WTC11 (cell line): Measurements from ENCODE around the gene GALNTL6. TPM values are rescaled to one million over a fixed set of nuclear protein-coding genes. Genes with fewer than 3 reads are reported as not detected.

Experiments
- ATAC-seq: fragments of 200-7000 bp; cut with Tn5 transposase; 2 replicates; pipeline ENCODE4 v1.10.0; 2021; ENCODE audit warnings: mild to moderate bottlenecking, moderate library complexity
- CTCF ChIA-PET: fragments of 300-600 bp; sonication (Branson Sonifier 250); formaldehyde crosslinking; loops from one replicate; lab custom pipeline; 2021; ENCODE audit warnings: antibody characterized with exemption; lab: Charles Lee
- POLR2A ChIA-PET: fragments of 350-600 bp; sonication (Branson Sonifier 250); formaldehyde crosslinking; loops from one replicate; lab custom pipeline; 2021; ENCODE audit warnings: antibody characterized with exemption; lab: Charles Lee
- DNase-seq: peaks from one replicate; pipeline ENCODE4 v3.0.0; 2021; ENCODE audit warnings: low spot score
- H3K27ac Mint-ChIP-seq: 2 replicates; pipeline ENCODE4 v1.8.0; 2021; ENCODE audit warnings: mixed read lengths
- H3K27me3 Mint-ChIP-seq: 2 replicates; pipeline ENCODE4 v1.8.0; 2021; ENCODE audit warnings: low read depth, mild to moderate bottlenecking, moderate library complexity, mixed read lengths
- H3K36me3 Mint-ChIP-seq: 2 replicates; pipeline ENCODE4 v1.8.0; 2021; ENCODE audit warnings: mixed read lengths
- H3K4me1 Mint-ChIP-seq: 2 replicates; pipeline ENCODE4 v1.8.0; 2022; ENCODE audit warnings: mixed read lengths
- H3K4me3 Mint-ChIP-seq: 2 replicates; pipeline ENCODE4 v1.8.0; 2021; ENCODE audit warnings: mild to moderate bottlenecking, moderate library complexity, mixed read lengths
- H3K9me3 Mint-ChIP-seq: 2 replicates; pipeline ENCODE4 v1.8.0; 2021; ENCODE audit warnings: mixed read lengths
- ATF2 ChIP-seq: sonication (generic); formaldehyde crosslinking; IDR thresholded peaks from 2 replicates; pipeline ENCODE4 v1.8.1; 2022; ENCODE audit warnings: low read depth, missing genetic modification reagents, borderline replicate concordance
- CDX4 ChIP-seq: fragments of 250-450 bp; sonication (Bioruptor Pico); IDR thresholded peaks from 2 replicates; pipeline ENCODE4 v1.9.0; 2021; ENCODE audit warnings: moderate library complexity, mild to moderate bottlenecking, inconsistent platforms, borderline replicate concordance
- CTCF ChIP-seq: fragments of 200-600 bp; IDR thresholded peaks from 2 replicates; pipeline ENCODE4 v1.8.0; 2022; ENCODE audit warnings: antibody characterized with exemption
- E2F5 ChIP-seq: sonication (generic); formaldehyde crosslinking; IDR thresholded peaks from 2 replicates; pipeline ENCODE4 v1.8.1; 2022; ENCODE audit warnings: mild to moderate bottlenecking, moderate library complexity, missing genetic modification reagents
- FOXP4 ChIP-seq: sonication (generic); formaldehyde crosslinking; IDR thresholded peaks from 2 replicates; pipeline ENCODE4 v1.8.0; 2022; ENCODE audit warnings: mild to moderate bottlenecking, missing genetic modification reagents
- GRHL2 ChIP-seq: fragments of 250-450 bp; sonication (Bioruptor Pico); IDR thresholded peaks from 2 replicates; pipeline ENCODE4 v1.8.0; 2022; ENCODE audit warnings: mild to moderate bottlenecking, moderate library complexity; ENCODE audit not compliant: insufficient replicate concordance, severe bottlenecking
- GTF2I ChIP-seq: fragments of 250-450 bp; sonication (Bioruptor Pico); conservative IDR thresholded peaks from 2 replicates; pipeline ENCODE4 v1.4.0; 2021; ENCODE audit warnings: mild to moderate bottlenecking
- IRF2 ChIP-seq: sonication (generic); formaldehyde crosslinking; IDR thresholded peaks from 2 replicates; pipeline ENCODE4 v1.8.0; 2022; ENCODE audit warnings: low read depth, missing genetic modification reagents, borderline replicate concordance
- KAT7 ChIP-seq: sonication (generic); formaldehyde crosslinking; IDR thresholded peaks from 2 replicates; pipeline ENCODE4 v1.8.1; 2023; ENCODE audit warnings: missing genetic modification reagents, mild to moderate bottlenecking, borderline replicate concordance
- MLX ChIP-seq: sonication (generic); formaldehyde crosslinking; IDR thresholded peaks from 2 replicates; pipeline ENCODE4 v1.8.1; 2023; ENCODE audit warnings: mild to moderate bottlenecking, missing genetic modification reagents, moderate library complexity
- NR1H2 ChIP-seq: sonication (generic); formaldehyde crosslinking; IDR thresholded peaks from 2 replicates; pipeline ENCODE4 v1.9.0; 2021; ENCODE audit warnings: mild to moderate bottlenecking, moderate library complexity, missing genetic modification reagents
- NR3C1 ChIP-seq: sonication (generic); formaldehyde crosslinking; conservative IDR thresholded peaks from 2 replicates; pipeline ENCODE4 v1.8.1; 2023; ENCODE audit warnings: low read depth, mild to moderate bottlenecking, missing genetic modification reagents
- PREB ChIP-seq: sonication (generic); formaldehyde crosslinking; IDR thresholded peaks from 2 replicates; pipeline ENCODE4 v1.8.1; 2022; ENCODE audit warnings: mild to moderate bottlenecking, missing genetic modification reagents, moderate library complexity, borderline replicate concordance
- RORB ChIP-seq: fragments of 250-450 bp; sonication (Bioruptor Pico); IDR thresholded peaks from 2 replicates; pipeline ENCODE4 v1.9.0; 2021; ENCODE audit warnings: mild to moderate bottlenecking
- SOX15 ChIP-seq: fragments of 250-450 bp; sonication (Bioruptor Pico); IDR thresholded peaks from 2 replicates; pipeline ENCODE4 v1.9.0; 2021; ENCODE audit warnings: mild to moderate bottlenecking
- TEAD4 ChIP-seq: sonication (generic); formaldehyde crosslinking; IDR thresholded peaks from 2 replicates; pipeline ENCODE4 v1.8.0; 2022; ENCODE audit warnings: mild to moderate bottlenecking, missing genetic modification reagents
- TP53 ChIP-seq: sonication (generic); formaldehyde crosslinking; IDR thresholded peaks from 2 replicates; pipeline ENCODE4 v1.8.1; 2023; ENCODE audit warnings: mild to moderate bottlenecking, missing genetic modification reagents
- ZBTB21 ChIP-seq: sonication (generic); formaldehyde crosslinking; IDR thresholded peaks from 2 replicates; pipeline ENCODE4 v1.8.1; 2023; ENCODE audit warnings: mild to moderate bottlenecking, missing genetic modification reagents, borderline replicate concordance
- ZNF138 ChIP-seq: sonication (generic); formaldehyde crosslinking; conservative IDR thresholded peaks from 2 replicates; pipeline ENCODE4 v1.8.1; 2022; ENCODE audit warnings: mild to moderate bottlenecking, moderate library complexity, missing genetic modification reagents
- ZNF263 ChIP-seq: sonication (generic); formaldehyde crosslinking; IDR thresholded peaks from 2 replicates; pipeline ENCODE4 v1.8.1; 2022; ENCODE audit warnings: low read depth, mild to moderate bottlenecking, moderate library complexity, missing genetic modification reagents
- total RNA-seq: library from RNA; stranded (reverse); gene quantifications from 3 replicates; pipeline ENCODE4 v1.2.3, GENCODE V29; 2021

Gene GALNTL6
- total RNA-seq, 1 experiment from 2014 or later = 0.24 TPM

GRCh38 chr4:172163215-172163614, 350.0 kb downstream of the GALNTL6 start:
- no peak for DNase-seq
- no peaks in the 10 kb centered on the region for H3K36me3 Mint-ChIP-seq
- no peaks in the 10 kb centered on the region for H3K4me1 Mint-ChIP-seq
- H3K9me3 Mint-ChIP-seq = peaks cover 1% of the 10 kb centered on the region
- no peak overlapping the region for H3K4me3 Mint-ChIP-seq
- ATAC-seq = no peak
- TF ChIP-seq ZNF138 = no peak
- TF ChIP-seq NR3C1 (CRISPR knock-in tag) = no peak
- TF ChIP-seq PREB = no peak
- TF ChIP-seq CDX4 (CRISPR knock-in tag) = no peak
- TF ChIP-seq NR1H2 = no peak
- no peak for TF ChIP-seq IRF2
- TF ChIP-seq ZBTB21 (CRISPR knock-in tag) = no peak
- TF ChIP-seq CTCF = no peak
- no peak for TF ChIP-seq SOX15
- no peak for TF ChIP-seq TP53 (CRISPR knock-in tag)
- no peak for TF ChIP-seq MLX (CRISPR knock-in tag)
- TF ChIP-seq GRHL2 (CRISPR knock-in tag) = no peak
- no peak for TF ChIP-seq ATF2 (CRISPR knock-in tag)
- TF ChIP-seq E2F5 (CRISPR knock-in tag) = no peak
- no peak for TF ChIP-seq GTF2I
- TF ChIP-seq TEAD4 (CRISPR knock-in tag) = no peak
- TF ChIP-seq KAT7 (CRISPR knock-in tag) = no peak
- no peak for TF ChIP-seq ZNF263 (CRISPR knock-in tag)
- TF ChIP-seq RORB (CRISPR knock-in tag) = no peak
- TF ChIP-seq FOXP4 = no peak
- TF ChIP-seq, all 79 proteins: peak for 0
- Mint-ChIP-seq H3K27ac (no peak overlapping the region), H3K27me3 (no peaks in the 10 kb centered on the region)
- ChIA-PET CTCF (no interaction called here), POLR2A (no interaction called here)
